DOHH2 (cell line): ENCODE results near the gene SAP30.

Experiments used
- EZH2phosphoT487 ChIP-seq: fragments of 200-600 bp; sonication (generic); IDR thresholded peaks from 2 replicates; pipeline ENCODE4 v1.6.1; 2017; ENCODE audit warnings: borderline replicate concordance, mild to moderate bottlenecking, antibody characterized with exemption, low read length, moderate library complexity, mixed read lengths
- TF ChIP-seq, protein P1 (sequence below): fragments of 200-600 bp; sonication (generic); IDR thresholded peaks from one replicate; pipeline ENCODE4 v1.5.1; 2014; ENCODE audit warnings: antibody characterized with exemption, mild to moderate bottlenecking, low read depth, low read length; ENCODE audit not compliant: poor library complexity, severe bottlenecking

DNA sequence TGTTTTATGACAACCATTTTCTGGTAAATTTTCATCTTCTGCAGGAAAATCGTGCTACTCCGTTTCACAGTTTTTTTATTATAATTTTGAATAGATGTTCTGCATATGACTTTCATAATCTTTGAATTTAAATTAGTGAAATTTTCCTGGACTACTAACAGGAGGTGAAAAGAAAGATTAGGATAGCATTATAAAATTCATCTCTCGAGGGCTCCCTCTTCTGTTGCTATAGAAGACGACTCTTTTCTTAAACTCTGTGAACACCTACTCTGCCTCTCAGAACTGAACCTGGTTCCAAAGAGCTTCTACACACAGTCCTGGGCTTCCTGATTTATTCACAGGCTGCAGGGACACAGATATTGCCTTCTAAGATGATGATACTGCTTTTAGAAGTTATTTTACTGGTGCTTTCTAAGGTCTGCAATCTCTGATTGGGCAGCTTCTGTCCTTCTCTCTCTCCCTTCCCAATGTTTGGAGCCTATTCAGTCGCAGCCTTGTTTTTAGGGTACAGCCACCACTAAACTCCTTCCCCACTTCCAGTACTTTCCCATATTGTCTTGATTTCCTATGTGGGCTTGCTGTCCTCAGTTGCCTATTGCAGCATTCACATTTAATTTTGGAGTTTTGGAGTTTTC, 10.1 kb upstream of the SAP30 start:
- TF ChIP-seq EZH2phosphoT487, result no peak
- TF ChIP-seq, protein P1, sequence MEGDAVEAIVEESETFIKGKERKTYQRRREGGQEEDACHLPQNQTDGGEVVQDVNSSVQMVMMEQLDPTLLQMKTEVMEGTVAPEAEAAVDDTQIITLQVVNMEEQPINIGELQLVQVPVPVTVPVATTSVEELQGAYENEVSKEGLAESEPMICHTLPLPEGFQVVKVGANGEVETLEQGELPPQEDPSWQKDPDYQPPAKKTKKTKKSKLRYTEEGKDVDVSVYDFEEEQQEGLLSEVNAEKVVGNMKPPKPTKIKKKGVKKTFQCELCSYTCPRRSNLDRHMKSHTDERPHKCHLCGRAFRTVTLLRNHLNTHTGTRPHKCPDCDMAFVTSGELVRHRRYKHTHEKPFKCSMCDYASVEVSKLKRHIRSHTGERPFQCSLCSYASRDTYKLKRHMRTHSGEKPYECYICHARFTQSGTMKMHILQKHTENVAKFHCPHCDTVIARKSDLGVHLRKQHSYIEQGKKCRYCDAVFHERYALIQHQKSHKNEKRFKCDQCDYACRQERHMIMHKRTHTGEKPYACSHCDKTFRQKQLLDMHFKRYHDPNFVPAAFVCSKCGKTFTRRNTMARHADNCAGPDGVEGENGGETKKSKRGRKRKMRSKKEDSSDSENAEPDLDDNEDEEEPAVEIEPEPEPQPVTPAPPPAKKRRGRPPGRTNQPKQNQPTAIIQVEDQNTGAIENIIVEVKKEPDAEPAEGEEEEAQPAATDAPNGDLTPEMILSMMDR, result peak; percentile 39
